Stomach (tissue), 9 donors: ENCODE results near the gene TMEM247. TPM values are rescaled to one million over a fixed set of nuclear protein-coding genes. Genes with fewer than 3 reads are reported as not detected.
A peak's percentile ranks its signal among the peaks of the same experiment; 100 is the strongest.

ENCODE experiments used
- DNase-seq, 2 donors: peaks; one replicate each; pipeline versions ENCODE4 v3.0.0 to v3.0.0-alpha.2; 2013 to 2019
- H3K27ac ChIP-seq, 5 donors: fragments of 200-600 bp in 4 of 5; sonication (generic) in 4 of 5; one replicate each; pipeline ENCODE4 v1.5.1; 2013 to 2019; ENCODE audit warnings: mild to moderate bottlenecking in 1 of 5, moderate library complexity in 1 of 5
- H3K27me3 ChIP-seq, 3 donors: fragments of 200-600 bp; sonication (generic); one replicate each; pipeline ENCODE4 v1.5.1; 2017 to 2019; ENCODE audit warnings: mixed run types in 1 of 3
- H3K36me3 ChIP-seq, 4 donors: fragments of 200-600 bp; sonication (generic); 1 replicate in 3 of 4; 2 replicates in 1 of 4; pipeline ENCODE4 v1.5.1; 2016 to 2019
- H3K4me1 ChIP-seq, 4 donors: fragments of 200-600 bp; sonication (generic); one replicate each; pipeline ENCODE4 v1.5.1; 2016 to 2019
- H3K4me3 ChIP-seq, 4 donors: fragments of 200-600 bp; sonication (generic) in 3 of 4; one replicate each; pipeline ENCODE4 v1.5.1; 2016 to 2019; ENCODE audit warnings: mild to moderate bottlenecking in 1 of 4
- H3K9me3 ChIP-seq, 4 donors: fragments of 200-600 bp; sonication (generic); one replicate each; pipeline ENCODE4 v1.5.1; 2016 to 2019
- EP300 ChIP-seq: sonication (generic); formaldehyde crosslinking; IDR thresholded peaks from one replicate; pipeline ENCODE4 v1.6.1; 2017; ENCODE audit warnings: antibody characterized with exemption
- POLR2A ChIP-seq, 4 donors: fragments of 450-650 bp; IDR thresholded peaks; one replicate each; pipeline ENCODE4 v1.6.1; 2016; ENCODE audit warnings: antibody characterized with exemption in 4 of 4, control low read depth in 2 of 4, mild to moderate bottlenecking in 1 of 4, moderate library complexity in 1 of 4
- POLR2AphosphoS5 ChIP-seq, 3 donors: sonication (generic); formaldehyde crosslinking; IDR thresholded peaks; one replicate each; pipeline ENCODE4 v1.6.1; 2016; ENCODE audit warnings: antibody characterized with exemption in 3 of 3
- WGBS, 5 donors: extraction: QIAGEN DNeasy Blood & Tissue Kit in 3 of 5; methylation state at CpG; one replicate each; pipeline versions ENCODE4 v1.1.5 to v1.1.7; 2013 to 2018; 5-methylcytosine and 5-hydroxymethylcytosine counted together
- intact Hi-C: fragments of 100-400 bp; cut with DNase I; formaldehyde crosslinking; loops from one replicate; pipeline ENCODE4 v1.15.1; 2023; ENCODE audit warnings: low total_unique reads
- polyA plus RNA-seq, 3 donors: library from polyadenylated mRNA; stranded (reverse); fragments of 200-250 nt; gene quantifications; one replicate each; pipeline ENCODE4 v1.2.3, GENCODE V29; 2013
- total RNA-seq, 5 donors: library from RNA; depleted of rRNA; stranded (reverse); fragments of >200 nt; gene quantifications; one replicate each; pipeline versions ENCODE4 v1.1.0 to v1.2.3, GENCODE V29; 2014 to 2016
- TF ChIP-seq, protein P1 (sequence below), 7 experiments: fragments of 450-650 bp in 4 of 7; fragments of 200-600 bp in 3 of 7; sonication (generic) in 3 of 7; IDR thresholded peaks; one replicate each; pipeline ENCODE4 v1.5.1; 2016 to 2019; ENCODE audit warnings: antibody characterized with exemption in 7 of 7, control low read depth in 2 of 7, mild to moderate bottlenecking in 1 of 7
- donor health status: healthy with polysubstance abuse.
- donor health status: Bipolar disorder and iron deficiency.
- donor health status: healthy.

The TMEM247 gene
- total and polyA plus RNA-seq, 8 donors, result not detected

DNA sequence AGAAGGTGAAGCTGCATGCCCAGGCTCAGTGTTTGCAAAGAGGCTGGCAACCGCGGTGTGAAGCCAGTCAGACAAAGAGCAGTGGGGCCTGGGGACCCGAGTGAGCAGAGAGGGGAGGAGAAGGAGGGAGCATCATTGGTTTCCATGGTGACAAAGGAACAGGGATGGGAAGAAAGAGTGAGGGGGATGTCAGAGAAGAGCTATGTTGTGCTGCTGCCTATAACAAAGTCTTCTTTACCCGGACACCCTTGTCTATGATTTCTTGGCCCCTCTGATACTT is 14.5 kb downstream of the TMEM247 start:
- H3K27ac ChIP-seq, result no peak overlapping the region
- 50 to 63% (median 51%) methylated on average over 4 of the region's 4 CpGs for WGBS, 5 donors
- peak in 1 of 2 donors; percentile 38 for DNase-seq
- H3K9me3 ChIP-seq, result no peaks in the 10 kb centered on the region
- no peak overlapping the region for H3K4me3 ChIP-seq
- H3K27me3 ChIP-seq, result no peaks in the 10 kb centered on the region
- TF ChIP-seq POLR2A (IDR thresholded peaks at IDR 0.05) (no peak), POLR2AphosphoS5 (IDR thresholded peaks at IDR 0.05) (no peak), EP300 (no peak)
- TF ChIP-seq, protein P1, sequence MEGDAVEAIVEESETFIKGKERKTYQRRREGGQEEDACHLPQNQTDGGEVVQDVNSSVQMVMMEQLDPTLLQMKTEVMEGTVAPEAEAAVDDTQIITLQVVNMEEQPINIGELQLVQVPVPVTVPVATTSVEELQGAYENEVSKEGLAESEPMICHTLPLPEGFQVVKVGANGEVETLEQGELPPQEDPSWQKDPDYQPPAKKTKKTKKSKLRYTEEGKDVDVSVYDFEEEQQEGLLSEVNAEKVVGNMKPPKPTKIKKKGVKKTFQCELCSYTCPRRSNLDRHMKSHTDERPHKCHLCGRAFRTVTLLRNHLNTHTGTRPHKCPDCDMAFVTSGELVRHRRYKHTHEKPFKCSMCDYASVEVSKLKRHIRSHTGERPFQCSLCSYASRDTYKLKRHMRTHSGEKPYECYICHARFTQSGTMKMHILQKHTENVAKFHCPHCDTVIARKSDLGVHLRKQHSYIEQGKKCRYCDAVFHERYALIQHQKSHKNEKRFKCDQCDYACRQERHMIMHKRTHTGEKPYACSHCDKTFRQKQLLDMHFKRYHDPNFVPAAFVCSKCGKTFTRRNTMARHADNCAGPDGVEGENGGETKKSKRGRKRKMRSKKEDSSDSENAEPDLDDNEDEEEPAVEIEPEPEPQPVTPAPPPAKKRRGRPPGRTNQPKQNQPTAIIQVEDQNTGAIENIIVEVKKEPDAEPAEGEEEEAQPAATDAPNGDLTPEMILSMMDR (IDR thresholded peaks at IDR 0.05), result no peak
- peaks cover 0 to 21% (median 10%) of the 10 kb centered on the region in 4 donors for H3K4me1 ChIP-seq
- intact Hi-C loops, result no loop called here
- no peaks in the 10 kb centered on the region for H3K36me3 ChIP-seq

DNA sequence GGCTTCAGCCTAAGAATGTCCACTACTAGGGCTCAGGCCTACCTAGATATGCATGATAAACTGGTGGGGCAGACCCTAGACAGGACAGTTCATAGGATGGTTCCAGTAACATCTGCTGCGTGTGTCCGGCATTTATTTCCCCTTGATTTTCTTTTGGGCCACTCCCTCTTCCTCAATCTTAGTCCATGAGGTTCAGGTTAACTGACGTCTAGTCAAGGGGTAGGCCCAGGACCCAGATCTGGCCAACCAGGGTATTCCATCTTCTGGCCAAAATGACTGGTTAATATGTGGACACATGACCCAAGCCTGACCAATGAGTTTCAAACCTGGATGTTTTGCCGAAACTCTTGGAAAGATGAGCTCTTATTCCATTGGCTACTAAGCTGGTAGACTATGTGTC is 15.2 kb downstream of the TMEM247 start:
- Histone ChIP-seq H3K27ac (no peak overlapping the region), H3K27me3 (no peaks in the 10 kb centered on the region), H3K9me3 (no peaks in the 10 kb centered on the region), H3K4me3 (no peak overlapping the region), H3K36me3 (no peaks in the 10 kb centered on the region), H3K4me1 (peaks cover 0 to 20% (median 10%) of the 10 kb centered on the region in 4 donors)
- DNase-seq, result no peak
- intact Hi-C loops, result no loop called here
- WGBS, 5 donors, result 81 to 99% (median 84%) methylated on average over 4 of the region's 4 CpGs
- no peak for TF ChIP-seq POLR2AphosphoS5 (IDR thresholded peaks at IDR 0.05)
- TF ChIP-seq POLR2A (IDR thresholded peaks at IDR 0.05), result no peak
- no peak for TF ChIP-seq EP300
- TF ChIP-seq, protein P1 (IDR thresholded peaks at IDR 0.05), result no peak

DNA sequence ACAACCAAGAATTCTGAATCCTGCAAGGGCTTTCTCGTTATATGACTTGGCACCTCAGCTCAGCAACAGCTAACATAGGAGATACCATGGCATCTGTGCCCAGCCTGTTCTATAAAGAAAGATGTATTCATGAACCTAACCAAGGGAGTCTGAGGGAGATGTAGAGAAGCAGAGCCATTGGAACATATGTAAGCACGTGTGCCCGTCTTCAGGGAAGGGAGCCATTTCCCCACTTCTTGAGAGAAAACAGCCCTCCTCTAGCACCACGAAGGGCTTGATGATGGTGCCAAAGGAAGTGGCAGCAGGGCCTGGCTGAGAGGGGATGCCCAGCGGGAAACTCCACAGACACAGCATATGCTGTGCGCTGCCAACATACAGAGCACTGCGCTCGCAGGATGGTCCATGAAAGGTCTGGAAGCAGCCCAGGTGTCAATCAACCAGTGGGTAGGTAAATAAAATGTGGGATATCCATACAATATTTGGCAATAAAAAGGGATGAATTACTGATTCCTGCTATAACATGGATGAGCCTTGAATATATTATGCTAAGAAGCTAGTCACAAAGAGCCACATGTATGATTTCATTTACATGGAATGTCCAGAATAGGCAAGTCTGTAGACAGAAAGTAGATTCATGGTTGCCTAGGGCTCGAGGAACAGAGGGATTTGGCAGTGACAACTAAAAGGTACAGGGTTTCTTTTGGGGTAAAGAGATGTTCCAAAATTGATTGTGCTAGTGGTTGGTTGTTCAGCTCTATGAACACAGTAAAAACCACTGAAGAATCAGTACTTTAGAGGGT is 16.1 kb downstream of the TMEM247 start:
- intact Hi-C loops, result no loop called here
- TF ChIP-seq POLR2AphosphoS5 (IDR thresholded peaks at IDR 0.05) (no peak), EP300 (no peak), POLR2A (IDR thresholded peaks at IDR 0.05) (no peak)
- TF ChIP-seq, protein P1 (IDR thresholded peaks at IDR 0.05), result no peak
- H3K27ac ChIP-seq, result no peak overlapping the region
- H3K9me3 ChIP-seq, result no peaks in the 10 kb centered on the region
- no peak for DNase-seq
- peaks cover 0 to 15% (median 10%) of the 10 kb centered on the region in 4 donors for H3K4me1 ChIP-seq
- 82 to 91% (median 89%) methylated on average over 9 of the region's 9 CpGs for WGBS, 5 donors
- H3K4me3 ChIP-seq, result no peak overlapping the region
- no peaks in the 10 kb centered on the region for H3K27me3 ChIP-seq
- H3K36me3 ChIP-seq, result no peaks in the 10 kb centered on the region

DNA sequence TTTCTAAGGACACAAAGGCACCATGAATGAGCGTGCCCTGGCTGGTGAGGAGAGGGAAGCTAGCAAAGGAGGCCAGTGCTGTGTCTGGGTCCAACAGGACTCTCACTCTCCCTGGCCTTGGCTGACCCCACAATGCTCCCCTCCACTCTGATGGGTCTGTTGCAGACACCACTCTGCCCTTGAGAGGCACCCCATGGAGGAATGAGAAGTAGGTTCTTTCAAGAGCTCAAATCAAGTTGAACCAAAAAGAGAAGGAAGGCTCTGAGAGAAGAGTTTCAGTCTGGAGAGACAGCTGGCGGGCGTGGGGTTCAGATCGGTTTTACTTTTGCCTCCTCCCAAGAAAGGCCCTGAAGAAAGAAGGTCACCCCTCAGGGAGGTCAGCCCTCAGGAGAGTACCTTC is 18.4 kb downstream of the TMEM247 start:
- TF ChIP-seq, protein P1 (IDR thresholded peaks at IDR 0.05), result no peak
- TF ChIP-seq POLR2A (IDR thresholded peaks at IDR 0.05), result no peak
- no peak for TF ChIP-seq EP300
- no peak for TF ChIP-seq POLR2AphosphoS5 (IDR thresholded peaks at IDR 0.05)
- Histone ChIP-seq H3K27ac (no peak overlapping the region), H3K9me3 (no peaks in the 10 kb centered on the region), H3K4me1 (peaks cover 0 to 13% (median 7%) of the 10 kb centered on the region in 4 donors), H3K36me3 (no peaks in the 10 kb centered on the region), H3K4me3 (no peak overlapping the region), H3K27me3 (no peaks in the 10 kb centered on the region)
- intact Hi-C loops, result no loop called here
- 91 to 98% (median 92%) methylated on average over 4 of the region's 4 CpGs for WGBS, 5 donors
- no peak for DNase-seq
